ENCODE measurements around the gene ATP9A.
A peak's percentile ranks its signal among the peaks of the same experiment; 100 is the strongest.
"Not testable (repeated sequence)": the region's sequence is repeated elsewhere in the genome, so short reads cannot be mapped to it uniquely, and the experiment has no call there.

ATP9A gene

GRCh38 chr20:51569815-51570738, 198.1 kb downstream of the ATP9A start:
- no peak for DNase-seq

- DNase-seq: not testable (repeated sequence)
Measured at GRCh38 chr20:51568533-51568932, 199.7 kb downstream of the ATP9A start.

GRCh38 chr20:51567622-51568021, 200.6 kb downstream of the ATP9A start:
- DNase-seq: no peak

DNA sequence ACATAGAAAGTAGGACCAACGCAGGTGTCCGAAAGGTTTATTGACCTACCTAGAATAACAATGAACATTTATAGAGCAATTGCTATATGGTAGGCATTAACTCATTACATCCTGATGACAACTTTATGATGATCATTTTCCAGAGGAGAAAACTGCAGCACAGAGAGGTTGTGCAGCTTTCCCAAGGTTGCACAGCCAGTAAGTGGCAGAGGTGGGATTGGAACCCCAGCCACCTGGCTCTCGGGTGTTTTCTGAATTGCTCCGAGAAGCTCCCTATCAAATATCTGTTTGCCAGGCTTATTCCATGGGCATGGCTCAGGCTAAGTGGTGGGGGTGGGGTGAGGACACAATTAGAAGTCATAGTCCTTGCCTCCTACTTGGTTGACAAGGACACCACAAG, 201.6 kb downstream of the ATP9A start:
- DNase-seq: no peak

DNA sequence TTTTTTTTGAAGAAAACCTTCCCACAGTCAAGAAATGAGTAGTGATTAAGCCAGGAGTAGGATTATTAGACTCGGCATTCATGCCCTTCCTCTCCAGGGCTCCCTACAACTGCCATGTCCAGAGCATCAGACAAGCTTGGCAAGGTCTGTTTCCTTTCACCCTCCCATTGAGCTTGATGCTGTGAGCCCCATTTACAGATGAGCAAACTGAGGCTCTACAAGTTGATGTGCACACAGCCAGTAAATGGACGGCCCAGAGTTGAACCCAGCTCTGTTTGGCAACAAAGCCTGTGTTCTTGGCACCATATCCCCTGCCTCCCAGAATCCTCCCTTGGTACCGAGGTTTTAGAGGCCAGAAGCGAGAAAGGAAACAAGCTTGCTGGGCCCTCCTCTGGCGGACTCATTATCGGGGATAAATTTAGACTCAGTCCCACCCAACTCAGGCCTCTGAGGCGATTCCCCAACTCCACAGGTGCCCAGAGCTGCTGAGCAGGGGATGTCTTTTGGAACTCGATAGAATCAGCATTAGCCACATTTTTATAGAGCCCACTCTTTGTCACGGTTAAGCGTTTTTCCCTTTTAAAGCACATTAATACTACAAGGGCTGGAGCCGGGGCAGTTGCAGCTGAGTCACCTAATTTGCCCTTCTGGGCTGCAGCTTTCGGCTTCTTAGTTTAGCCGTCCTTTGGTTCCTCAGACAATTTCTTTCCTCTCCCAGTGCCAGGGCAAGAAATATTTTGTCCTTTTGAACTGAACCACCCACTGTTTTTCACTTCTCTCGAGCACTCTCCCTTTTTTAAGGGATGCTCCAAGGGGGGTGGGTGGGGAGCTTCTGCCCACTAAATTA, 202.7 kb downstream of the ATP9A start:
- no peak for DNase-seq

GRCh38 chr20:51563486-51564332, 204.5 kb downstream of the ATP9A start:
- peak; percentile 15 to 31 for DNase-seq

GRCh38 chr20:51563174-51563485, 205.1 kb downstream of the ATP9A start:
- DNase-seq: no peak

- peak in 1 of 2 donors; percentile 11 for DNase-seq
Measured at GRCh38 chr20:51562332-51563173, 205.6 kb downstream of the ATP9A start.

GRCh38 chr20:51562027-51562331, 206.2 kb downstream of the ATP9A start:
- DNase-seq: no peak

DNA sequence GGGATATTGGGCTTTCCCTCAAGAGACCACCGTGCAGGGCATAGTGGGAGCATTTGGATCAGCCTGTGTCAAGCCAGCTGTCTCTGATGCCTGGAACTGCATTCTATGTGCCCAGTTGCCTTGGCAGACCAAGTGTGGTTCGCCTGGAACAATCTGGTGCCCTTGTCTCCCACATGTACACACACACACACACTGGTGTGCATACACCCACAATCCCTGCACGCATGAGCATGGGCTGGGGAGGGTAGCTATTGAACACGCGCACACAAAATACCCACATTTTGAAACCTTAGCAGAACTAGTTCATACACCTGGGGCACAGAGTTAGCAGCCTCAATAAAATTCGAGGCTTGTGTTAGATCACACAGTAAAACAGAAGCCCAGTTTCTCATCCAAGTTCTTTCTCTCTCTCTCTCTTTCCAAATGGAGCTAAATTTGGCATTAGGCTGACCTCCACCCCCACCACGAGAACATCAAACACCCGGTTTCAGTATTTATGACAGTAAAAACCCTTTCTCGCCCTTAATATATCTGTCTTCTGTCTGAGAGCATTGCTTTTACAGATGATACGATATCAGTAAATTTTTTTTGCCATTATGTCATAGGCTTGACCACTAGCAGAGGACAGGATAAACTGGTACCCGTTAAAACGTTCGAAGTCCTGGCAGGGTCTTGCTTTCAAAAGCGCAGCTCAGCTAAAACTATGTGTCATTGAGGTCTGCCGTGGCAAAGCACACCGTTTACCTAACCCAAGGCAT, 207.5 kb downstream of the ATP9A start:
- DNase-seq: no peak

DNA sequence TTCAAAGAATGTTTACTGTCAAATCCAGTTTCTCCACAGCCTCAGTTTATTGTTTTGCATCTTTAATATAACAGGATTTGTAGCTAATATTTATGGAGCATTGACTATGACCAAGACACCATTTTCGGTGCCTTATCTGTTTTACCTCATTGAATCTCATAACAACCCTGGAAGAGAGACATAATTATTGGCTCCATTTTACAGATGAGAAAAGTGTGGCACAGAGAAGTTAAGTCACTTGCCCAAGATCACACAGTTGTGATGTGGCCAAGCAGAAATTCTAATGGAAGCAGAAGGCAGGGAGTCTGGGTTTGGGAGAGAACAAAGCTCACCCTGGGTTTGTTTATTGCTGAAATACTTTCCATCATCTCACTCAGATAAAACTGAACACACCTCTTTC, 208.1 kb downstream of the ATP9A start:
- no peak for DNase-seq

DNA sequence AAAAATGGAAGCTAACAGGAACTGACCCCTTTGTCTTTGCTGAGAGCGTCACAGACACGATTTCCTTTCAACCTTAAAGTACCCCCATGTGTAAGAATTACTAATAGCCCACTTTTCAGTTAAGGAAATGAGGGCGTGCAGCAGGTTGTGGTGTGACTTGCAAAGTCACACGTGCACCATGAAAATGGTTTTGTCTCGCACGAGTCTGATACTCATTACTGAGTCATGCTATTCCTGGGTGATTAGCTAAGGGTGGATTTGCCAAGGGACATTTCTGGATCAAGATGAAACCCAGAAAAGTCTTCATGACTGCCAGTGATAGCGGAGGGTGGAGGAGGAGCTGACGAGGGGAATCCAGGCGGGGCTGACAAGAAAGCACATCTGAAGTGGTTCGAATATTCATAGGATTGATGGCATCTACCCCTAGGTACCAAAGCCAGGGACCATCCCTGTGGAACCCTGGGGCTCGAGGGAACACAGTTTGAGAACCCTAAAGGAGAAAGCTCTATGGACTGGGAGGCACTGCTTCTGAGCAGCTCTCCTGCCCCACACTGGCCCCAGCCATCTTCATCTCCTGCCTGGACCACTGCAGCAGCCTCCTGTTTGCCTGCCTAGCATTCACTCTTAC, 213.5 kb downstream of the ATP9A start:
- DNase-seq: no peak

DNA sequence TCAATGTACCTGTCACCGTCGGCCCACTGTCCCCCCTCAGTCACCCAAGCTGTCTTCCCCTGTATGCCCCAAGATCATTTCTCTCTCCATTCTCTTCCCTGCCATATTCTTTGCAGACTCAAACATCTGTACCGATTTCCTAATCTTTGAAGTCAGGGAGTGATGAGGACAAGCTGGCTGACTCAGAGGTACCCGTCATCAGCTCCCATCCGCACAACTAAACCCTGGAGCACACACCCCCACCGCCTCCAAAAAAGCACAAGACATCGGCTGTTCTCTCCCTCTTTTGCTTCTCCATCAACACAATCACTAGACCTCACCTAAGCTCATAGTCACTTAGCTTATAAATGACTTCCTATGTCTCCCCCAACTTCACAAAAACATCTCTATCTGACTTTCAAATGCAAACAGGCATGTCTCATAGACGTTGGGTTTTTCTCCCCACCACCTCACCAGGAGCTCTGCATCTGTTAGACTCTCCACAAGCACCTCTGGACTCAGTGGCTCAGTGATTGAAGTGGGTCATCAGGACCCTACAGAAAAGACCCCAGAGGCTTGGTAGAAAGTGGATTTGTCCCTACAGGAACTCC, 214.2 kb downstream of the ATP9A start:
- no peak for DNase-seq

DNA sequence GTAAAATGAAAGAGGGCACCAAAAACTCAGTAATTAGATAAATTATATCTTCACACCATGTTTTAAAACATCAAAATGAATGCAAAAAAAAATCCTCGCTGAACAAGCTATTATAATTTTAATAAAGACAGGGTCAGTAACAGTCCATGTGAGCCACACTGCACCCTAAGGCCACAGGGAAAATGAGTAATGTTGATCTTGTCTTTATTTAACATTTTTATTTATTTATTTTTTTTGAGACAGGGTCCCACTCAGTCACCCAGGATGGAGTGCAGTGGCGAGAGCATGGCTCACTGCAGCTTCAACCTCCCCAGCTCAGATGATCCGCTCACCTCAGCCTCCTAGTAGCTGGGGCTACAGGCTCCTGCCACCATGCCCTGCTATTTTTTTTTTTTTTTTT, 217.0 kb downstream of the ATP9A start:
- DNase-seq: no peak

GRCh38 chr20:51549474-51549873, 218.7 kb downstream of the ATP9A start:
- DNase-seq: no peak

- DNase-seq: no peak
Measured at GRCh38 chr20:51547951-51548350, 220.2 kb downstream of the ATP9A start.

Data from activated CD4-positive, alpha-beta T cell treated with anti-CD3 and anti-CD28 coated beads for 4 hours (primary cell).